ENCODE measurements around the gene SMCO2.

SMCO2 gene

GRCh38 chr12:27545665-27546064 is 99.1 kb downstream of the SMCO2 start:
- H3K27me3 ChIP-seq (replicated peaks; ENCODE audit: control insufficient read depth, insufficient read depth, low read length): no peaks in the 10 kb centered on the region
- TF ChIP-seq, protein P1, sequence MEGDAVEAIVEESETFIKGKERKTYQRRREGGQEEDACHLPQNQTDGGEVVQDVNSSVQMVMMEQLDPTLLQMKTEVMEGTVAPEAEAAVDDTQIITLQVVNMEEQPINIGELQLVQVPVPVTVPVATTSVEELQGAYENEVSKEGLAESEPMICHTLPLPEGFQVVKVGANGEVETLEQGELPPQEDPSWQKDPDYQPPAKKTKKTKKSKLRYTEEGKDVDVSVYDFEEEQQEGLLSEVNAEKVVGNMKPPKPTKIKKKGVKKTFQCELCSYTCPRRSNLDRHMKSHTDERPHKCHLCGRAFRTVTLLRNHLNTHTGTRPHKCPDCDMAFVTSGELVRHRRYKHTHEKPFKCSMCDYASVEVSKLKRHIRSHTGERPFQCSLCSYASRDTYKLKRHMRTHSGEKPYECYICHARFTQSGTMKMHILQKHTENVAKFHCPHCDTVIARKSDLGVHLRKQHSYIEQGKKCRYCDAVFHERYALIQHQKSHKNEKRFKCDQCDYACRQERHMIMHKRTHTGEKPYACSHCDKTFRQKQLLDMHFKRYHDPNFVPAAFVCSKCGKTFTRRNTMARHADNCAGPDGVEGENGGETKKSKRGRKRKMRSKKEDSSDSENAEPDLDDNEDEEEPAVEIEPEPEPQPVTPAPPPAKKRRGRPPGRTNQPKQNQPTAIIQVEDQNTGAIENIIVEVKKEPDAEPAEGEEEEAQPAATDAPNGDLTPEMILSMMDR (IDR thresholded peaks at IDR 0.05; ENCODE audit: insufficient read depth, low read length, poor library complexity, severe bottlenecking): no peak
- no peaks in the 10 kb centered on the region for H3K36me3 ChIP-seq (ENCODE audit: control insufficient read depth, insufficient read depth, low read length)
- DNase-seq (ENCODE audit: extremely low read depth, insufficient read length): no peak
- no peak overlapping the region for H3K4me3 ChIP-seq (replicated peaks; ENCODE audit: low read depth, low read length)

- DNase-seq (ENCODE audit: extremely low read depth, insufficient read length): no peak
- no peaks in the 10 kb centered on the region for H3K36me3 ChIP-seq (ENCODE audit: control insufficient read depth, insufficient read depth, low read length)
- TF ChIP-seq, protein P1 (IDR thresholded peaks at IDR 0.05; ENCODE audit: insufficient read depth, low read length, poor library complexity, severe bottlenecking): no peak
- no peaks in the 10 kb centered on the region for H3K27me3 ChIP-seq (replicated peaks; ENCODE audit: control insufficient read depth, insufficient read depth, low read length)
- H3K4me3 ChIP-seq (replicated peaks; ENCODE audit: low read depth, low read length): no peak overlapping the region
Observed at GRCh38 chr12:27547592-27547991, 101.1 kb downstream of the SMCO2 start.

DNA sequence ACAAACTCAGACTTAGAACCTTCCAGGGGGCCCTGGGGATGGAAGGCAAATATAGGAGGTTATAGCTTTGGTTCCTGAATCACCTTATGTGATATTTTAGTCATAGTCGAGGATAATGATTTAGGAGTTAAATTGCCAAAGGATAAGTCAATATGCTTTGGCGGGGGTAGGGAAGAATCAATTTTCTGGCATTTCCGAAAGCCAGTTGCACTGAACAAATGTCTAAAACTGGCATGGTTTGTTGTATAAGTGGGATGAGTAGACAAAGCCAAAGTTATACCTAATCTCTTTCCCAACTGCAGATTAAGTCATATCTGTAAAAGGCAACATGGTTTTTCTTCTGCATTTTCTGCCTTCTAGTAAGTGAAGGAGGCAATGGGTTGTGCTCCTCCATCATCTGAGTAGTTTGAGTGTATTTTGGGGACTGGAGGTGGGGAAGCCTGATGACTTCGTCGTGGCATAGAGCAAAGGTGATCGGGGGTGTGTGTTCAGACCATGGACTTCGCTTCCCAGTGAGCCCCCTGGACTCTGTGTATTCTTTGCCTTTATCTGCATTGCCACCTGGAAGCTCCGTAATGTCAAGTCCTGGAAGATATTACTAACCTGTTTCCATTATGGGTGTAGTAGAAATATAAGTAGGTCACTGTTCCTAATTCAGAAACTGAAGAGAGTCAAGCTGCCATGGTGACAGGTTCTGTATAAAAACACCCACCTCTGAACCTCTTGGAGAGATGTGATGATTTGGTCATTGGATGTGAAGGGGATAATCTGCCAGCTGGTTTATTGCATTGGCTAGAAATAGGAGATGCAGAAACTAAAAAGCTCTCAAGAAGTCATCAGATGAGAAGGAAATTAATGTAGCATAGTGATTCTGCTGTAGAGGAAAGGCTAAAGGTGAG is 102.0 kb downstream of the SMCO2 start:
- H3K27me3 ChIP-seq (replicated peaks; ENCODE audit: control insufficient read depth, insufficient read depth, low read length): no peaks in the 10 kb centered on the region
- no peak for DNase-seq (ENCODE audit: extremely low read depth, insufficient read length)
- no peak overlapping the region for H3K4me3 ChIP-seq (replicated peaks; ENCODE audit: low read depth, low read length)
- TF ChIP-seq, protein P1 (IDR thresholded peaks at IDR 0.05; ENCODE audit: insufficient read depth, low read length, poor library complexity, severe bottlenecking): no peak
- no peaks in the 10 kb centered on the region for H3K36me3 ChIP-seq (ENCODE audit: control insufficient read depth, insufficient read depth, low read length)

GRCh38 chr12:27549236-27549800 is 102.8 kb downstream of the SMCO2 start:
- H3K27me3 ChIP-seq (replicated peaks; ENCODE audit: control insufficient read depth, insufficient read depth, low read length): no peaks in the 10 kb centered on the region
- DNase-seq (ENCODE audit: extremely low read depth, insufficient read length): no peak
- TF ChIP-seq, protein P1 (IDR thresholded peaks at IDR 0.05; ENCODE audit: insufficient read depth, low read length, poor library complexity, severe bottlenecking): no peak
- no peak overlapping the region for H3K4me3 ChIP-seq (replicated peaks; ENCODE audit: low read depth, low read length)
- H3K36me3 ChIP-seq (ENCODE audit: control insufficient read depth, insufficient read depth, low read length): no peaks in the 10 kb centered on the region

- Histone ChIP-seq H3K27me3 (replicated peaks; ENCODE audit: control insufficient read depth, insufficient read depth, low read length) (no peaks in the 10 kb centered on the region), H3K36me3 (ENCODE audit: control insufficient read depth, insufficient read depth, low read length) (no peaks in the 10 kb centered on the region), H3K4me3 (replicated peaks; ENCODE audit: low read depth, low read length) (no peak overlapping the region)
- TF ChIP-seq, protein P1 (IDR thresholded peaks at IDR 0.05; ENCODE audit: insufficient read depth, low read length, poor library complexity, severe bottlenecking): no peak
- DNase-seq (ENCODE audit: extremely low read depth, insufficient read length): no peak
Observed at GRCh38 chr12:27549801-27550652, 103.5 kb downstream of the SMCO2 start.

Data from GM06990 (cell line).